Naive thymus-derived CD4-positive, alpha-beta T cell (primary cell): ENCODE measurements around the gene CNR2. TPM values are rescaled to one million over a fixed set of nuclear protein-coding genes. Genes with fewer than 3 reads are reported as not detected.
"Not testable (repeated sequence)": the region's sequence is repeated elsewhere in the genome, so short reads cannot be mapped to it uniquely, and the experiment has no call there.

Source experiments
- ATAC-seq: fragments of 150-1000 bp; cut with Tn5 transposase; 2 replicates; pipeline ENCODE4 v1.10.0; 2021; ENCODE audit warnings: mild to moderate bottlenecking, moderate library complexity
- CTCF ChIA-PET: fragments of 350-600 bp; sonication (Branson Sonifier 250); formaldehyde crosslinking; loops from one replicate; lab custom pipeline; 2021; ENCODE audit warnings: antibody characterized with exemption; lab: Charles Lee
- POLR2A ChIA-PET: fragments of 350-600 bp; sonication (Branson Sonifier 250); formaldehyde crosslinking; loops from one replicate; lab custom pipeline; 2021; ENCODE audit warnings: antibody characterized with exemption, inconsistent platforms; lab: Charles Lee
- DNase-seq, 9 donors: peaks; one replicate each; pipeline versions ENCODE4 v3.0.0 to v3.0.0-alpha.2; 2020 to 2022; ENCODE audit warnings: mixed read lengths in 1 of 9
- H3K27ac ChIP-seq: one replicate; pipeline ENCODE4 v1.7.0; 2013; ENCODE audit warnings: mild to moderate bottlenecking, low read depth, low read length, moderate library complexity
- H3K27me3 ChIP-seq, 2 donors: one replicate each; pipeline ENCODE4 v1.7.0; 2013; ENCODE audit warnings: low read length in 2 of 2, mild to moderate bottlenecking in 2 of 2, moderate library complexity in 2 of 2; ENCODE audit not compliant: control insufficient read depth in 2 of 2, insufficient read depth in 2 of 2
- H3K36me3 ChIP-seq, 3 experiments: 1 replicate in 2 of 3; 2 replicates in 1 of 3; pipeline ENCODE4 v1.7.0; 2013; ENCODE audit warnings: low read length in 3 of 3, mild to moderate bottlenecking in 3 of 3, moderate library complexity in 1 of 3; ENCODE audit not compliant: insufficient read depth in 3 of 3, control insufficient read depth in 2 of 3
- H3K4me1 ChIP-seq, 2 donors: one replicate each; pipeline ENCODE4 v1.7.0; 2013; ENCODE audit warnings: low read length in 2 of 2, mild to moderate bottlenecking in 2 of 2, moderate library complexity in 1 of 2; ENCODE audit not compliant: control insufficient read depth in 2 of 2, insufficient read depth in 2 of 2
- H3K4me3 ChIP-seq: 2 replicates; pipeline ENCODE4 v1.7.0; 2013; ENCODE audit warnings: mild to moderate bottlenecking, low read length
- H3K9me3 ChIP-seq, 3 experiments: 1 replicate in 2 of 3; 2 replicates in 1 of 3; pipeline ENCODE4 v1.7.0; 2013; ENCODE audit warnings: low read length in 3 of 3; ENCODE audit not compliant: control insufficient read depth in 2 of 3
- H3K27ac Mint-ChIP-seq, 9 donors: one replicate each; pipeline ENCODE4 v1.8.0; 2020 to 2022; ENCODE audit warnings: mixed read lengths in 9 of 9, mild to moderate bottlenecking in 8 of 9, moderate library complexity in 5 of 9, inconsistent platforms in 2 of 9
- H3K27me3 Mint-ChIP-seq, 5 donors: one replicate each; pipeline ENCODE4 v1.8.0; 2021 to 2022; ENCODE audit warnings: mixed read lengths in 5 of 5, mild to moderate bottlenecking in 1 of 5
- H3K36me3 Mint-ChIP-seq, 5 donors: one replicate each; pipeline ENCODE4 v1.8.0; 2020 to 2022; ENCODE audit warnings: mixed read lengths in 5 of 5, mild to moderate bottlenecking in 3 of 5, inconsistent platforms in 1 of 5
- H3K4me1 Mint-ChIP-seq, 7 donors: one replicate each; pipeline ENCODE4 v1.8.0; 2020 to 2022; ENCODE audit warnings: mixed read lengths in 7 of 7, mild to moderate bottlenecking in 3 of 7, inconsistent platforms in 1 of 7
- H3K4me3 Mint-ChIP-seq, 10 donors: one replicate each; pipeline ENCODE4 v1.8.0; 2020 to 2022; ENCODE audit warnings: mild to moderate bottlenecking in 10 of 10, mixed read lengths in 10 of 10, moderate library complexity in 6 of 10, inconsistent platforms in 2 of 10
- H3K9me3 Mint-ChIP-seq, 11 donors: one replicate each; pipeline ENCODE4 v1.8.0; 2020 to 2022; ENCODE audit warnings: mixed read lengths in 11 of 11, mild to moderate bottlenecking in 4 of 11, inconsistent platforms in 1 of 11, moderate library complexity in 1 of 11
- intact Hi-C, 2 donors: fragments of 100-400 bp; cut with micrococcal nuclease; formaldehyde crosslinking; loops; one replicate each; pipeline ENCODE4 v1.15.1; 2023
- polyA plus RNA-seq, 2 donors: library from polyadenylated mRNA; unstranded; fragments of 300-500 nt; fragmentation: Illumina TruSeq; gene quantifications; one replicate each; pipeline ENCODE4 v1.2.3, GENCODE V29; 2021
- total RNA-seq, 6 experiments: library from RNA in 5 of 6; stranded (reverse) in 5 of 6; gene quantifications; 1 replicate in 5 of 6; 2 replicates in 1 of 6; pipeline ENCODE4 v1.2.3 and lab custom pipeline; 2021 to 2026

CNR2 gene
- total and polyA plus RNA-seq, 7 experiments from 2014 or later = 0.05 to 2.8 (median 0.22) TPM; not detected in 1

GRCh38 chr1:23845163-23845562, 68.0 kb downstream of the CNR2 start:
- H3K9me3 ChIP-seq = no peaks in the 10 kb centered on the region
- CTCF ChIA-PET = interaction anchor here (0.7 kb wide), 1 partner anchor 72 kb away, joined by 5 read pairs; no protein-coding TSS in a partner anchor
- Mint-ChIP-seq H3K4me3 (no peak overlapping the region), H3K27ac (peak overlapping the region in 1 of 9 donors; percentile 12), H3K9me3 (peaks cover 0 to 16% (median 1%) of the 10 kb centered on the region in 11 donors), H3K4me1 (no peaks in the 10 kb centered on the region), H3K36me3 (peaks cover 23 to 37% (median 32%) of the 10 kb centered on the region in 5 donors), H3K27me3 (peaks cover 0 to 20% (median 0%) of the 10 kb centered on the region in 5 donors)
- peaks cover 0 to 34% (median 4%) of the 10 kb centered on the region in 3 experiments for H3K36me3 ChIP-seq
- no peaks in the 10 kb centered on the region for H3K4me1 ChIP-seq
- no peak overlapping the region for H3K4me3 ChIP-seq
- DNase-seq (no peak), ATAC-seq (no peak)
- intact Hi-C loops = no loop called here
- no peak overlapping the region for H3K27ac ChIP-seq
- POLR2A ChIA-PET = no interaction called here
- no peaks in the 10 kb centered on the region for H3K27me3 ChIP-seq

- Histone ChIP-seq H3K9me3 (no peaks in the 10 kb centered on the region), H3K4me1 (no peaks in the 10 kb centered on the region), H3K36me3 (peaks cover 0 to 31% (median 2%) of the 10 kb centered on the region in 3 experiments), H3K27me3 (no peaks in the 10 kb centered on the region), H3K27ac (no peak overlapping the region), H3K4me3 (no peak overlapping the region)
- Mint-ChIP-seq H3K4me1 (peaks cover 0 to under 1% (median under 1%) of the 10 kb centered on the region in 7 donors), H3K27ac (no peak overlapping the region), H3K36me3 (peaks cover 22 to 31% (median 27%) of the 10 kb centered on the region in 5 donors), H3K9me3 (peaks cover 0 to 16% (median 1%) of the 10 kb centered on the region in 11 donors), H3K27me3 (peaks cover 0 to 20% (median 0%) of the 10 kb centered on the region in 5 donors), H3K4me3 (no peak overlapping the region)
- intact Hi-C loops = loop anchor here in 1 of 2 donors (1.0 kb wide), 1 partner anchor 23 kb away; no protein-coding TSS in a partner anchor
- DNase-seq = no peak
- ChIA-PET POLR2A (no interaction called here), CTCF (interaction anchor here (0.7 kb wide), 1 partner anchor 106 kb away, joined by 5 read pairs; no protein-coding TSS in a partner anchor)
- ATAC-seq = no peak
Observed at GRCh38 chr1:23843644-23844043, 69.5 kb downstream of the CNR2 start.

GRCh38 chr1:23838401-23838866, 74.7 kb downstream of the CNR2 start:
- Histone ChIP-seq H3K36me3 (no peaks in the 10 kb centered on the region), H3K4me3 (peak overlapping the region; percentile 42), H3K27me3 (no peaks in the 10 kb centered on the region), H3K9me3 (no peaks in the 10 kb centered on the region), H3K4me1 (peaks cover 6% of the 10 kb centered on the region in 2 donors), H3K27ac (no peak overlapping the region)
- Mint-ChIP-seq H3K27me3 (peaks cover 0 to 32% (median 0%) of the 10 kb centered on the region in 5 donors), H3K4me3 (peak overlapping the region; percentile 73 to 90 (median 84)), H3K4me1 (peaks cover 0 to 14% (median 12%) of the 10 kb centered on the region in 7 donors), H3K27ac (peak overlapping the region in 4 of 9 donors; percentile 34 to 90 (median 53)), H3K9me3 (peaks cover 0 to 1% (median 0%) of the 10 kb centered on the region in 11 donors), H3K36me3 (peaks cover 0 to 2% (median 0%) of the 10 kb centered on the region in 5 donors)
- ATAC-seq (peak; percentile 100), DNase-seq (peak; percentile 61 to 81 (median 72))
- ChIA-PET POLR2A (interaction anchor here (1.1 kb wide), 1 partner anchor 13 kb away, joined by 8 read pairs; the partner anchor contains the start of gene HMGCL), CTCF (interaction anchor here (0.6 to 1.0 kb wide), 2 partner anchors 27 to 1816 kb away, joined by 3 read pairs; no protein-coding TSS in a partner anchor)
- intact Hi-C loops = loop anchor here (1.0 to 2.0 kb wide), 7 partner anchors 13 to 66 kb away; partner anchors contain the start of genes FUCA1 (in 2 of the 2), HMGCL (in 2 of the 2) and GALE (in 1 of the 2)

- CTCF ChIA-PET = no interaction called here
- no peaks in the 10 kb centered on the region for H3K36me3 ChIP-seq
- H3K4me1 ChIP-seq = peaks cover 6% of the 10 kb centered on the region in 2 donors
- peak overlapping the region; percentile 42 for H3K4me3 ChIP-seq
- DNase-seq = peak in 1 of 9 donors; percentile 23
- Mint-ChIP-seq H3K4me1 (peaks cover 0 to 14% (median 12%) of the 10 kb centered on the region in 7 donors), H3K4me3 (peak overlapping the region; percentile 73 to 90 (median 84)), H3K36me3 (peaks cover 0 to 2% (median 0%) of the 10 kb centered on the region in 5 donors), H3K27ac (peak overlapping the region in 2 of 9 donors; percentile 53), H3K9me3 (peaks cover 0 to 1% (median 0%) of the 10 kb centered on the region in 11 donors), H3K27me3 (peaks cover 0 to 35% (median 0%) of the 10 kb centered on the region in 5 donors)
- H3K27me3 ChIP-seq = no peaks in the 10 kb centered on the region
- H3K9me3 ChIP-seq = no peaks in the 10 kb centered on the region
- ATAC-seq = no peak
- H3K27ac ChIP-seq = no peak overlapping the region
- POLR2A ChIA-PET = interaction anchor here (1.1 kb wide), 1 partner anchor 13 kb away, joined by 8 read pairs; the partner anchor contains the start of gene HMGCL
- intact Hi-C loops = loop anchor here (1.0 to 2.0 kb wide), 7 partner anchors 13 to 66 kb away; partner anchors contain the start of genes FUCA1 (in 2 of the 2), HMGCL (in 2 of the 2) and GALE (in 1 of the 2)
Observed at GRCh38 chr1:23837908-23838307, 75.3 kb downstream of the CNR2 start.

GRCh38 chr1:23836037-23836436, 77.1 kb downstream of the CNR2 start:
- peaks cover 0 to 14% (median 12%) of the 10 kb centered on the region in 7 donors for H3K4me1 Mint-ChIP-seq
- Histone ChIP-seq H3K36me3 (no peaks in the 10 kb centered on the region), H3K4me3 (no peak overlapping the region), H3K9me3 (no peaks in the 10 kb centered on the region), H3K27ac (no peak overlapping the region), H3K4me1 (peaks cover 6% of the 10 kb centered on the region in 2 donors), H3K27me3 (no peaks in the 10 kb centered on the region)
- H3K4me3 Mint-ChIP-seq = no peak overlapping the region
- ChIA-PET CTCF (no interaction called here), POLR2A (interaction anchor here (0.6 kb wide), 1 partner anchor 28 kb away, joined by 3 read pairs; no protein-coding TSS in a partner anchor)
- H3K27me3 Mint-ChIP-seq = peaks cover 0 to 24% (median 0%) of the 10 kb centered on the region in 5 donors
- DNase-seq = no peak
- no peak for ATAC-seq
- no peaks in the 10 kb centered on the region for H3K36me3 Mint-ChIP-seq
- peaks cover 0 to 1% (median 0%) of the 10 kb centered on the region in 11 donors for H3K9me3 Mint-ChIP-seq
- intact Hi-C loops = no loop called here
- H3K27ac Mint-ChIP-seq = no peak overlapping the region

- H3K36me3 ChIP-seq, H3K9me3 ChIP-seq, DNase-seq, H3K4me1 ChIP-seq, H3K4me3 Mint-ChIP-seq, ATAC-seq, H3K36me3 Mint-ChIP-seq, H3K27ac Mint-ChIP-seq, H3K9me3 Mint-ChIP-seq, H3K27ac ChIP-seq, H3K27me3 ChIP-seq, intact Hi-C loops, H3K4me3 ChIP-seq: not testable (repeated sequence)
- Mint-ChIP-seq H3K4me1 (peaks cover 0 to 14% (median 12%) of the 10 kb centered on the region in 7 donors), H3K27me3 (peaks cover 0 to 24% (median 0%) of the 10 kb centered on the region in 5 donors)
- CTCF ChIA-PET = interaction anchor here (1.3 kb wide), 1 partner anchor 24 kb away, joined by 3 read pairs; no protein-coding TSS in a partner anchor
- POLR2A ChIA-PET = interaction anchor here (1.5 kb wide), 1 partner anchor 9 kb away, joined by 5 read pairs; the partner anchor contains the start of gene HMGCL
Observed at GRCh38 chr1:23834156-23834555, 79.0 kb downstream of the CNR2 start.
